COR-L47 (cell line): Measurements from ENCODE around the gene ANTXR2.

Experiments used
- DNase-seq: peaks from one replicate; lab custom pipeline; 2025; lab: John Stamatoyannopoulos, UW

The ANTXR2 gene

DNA sequence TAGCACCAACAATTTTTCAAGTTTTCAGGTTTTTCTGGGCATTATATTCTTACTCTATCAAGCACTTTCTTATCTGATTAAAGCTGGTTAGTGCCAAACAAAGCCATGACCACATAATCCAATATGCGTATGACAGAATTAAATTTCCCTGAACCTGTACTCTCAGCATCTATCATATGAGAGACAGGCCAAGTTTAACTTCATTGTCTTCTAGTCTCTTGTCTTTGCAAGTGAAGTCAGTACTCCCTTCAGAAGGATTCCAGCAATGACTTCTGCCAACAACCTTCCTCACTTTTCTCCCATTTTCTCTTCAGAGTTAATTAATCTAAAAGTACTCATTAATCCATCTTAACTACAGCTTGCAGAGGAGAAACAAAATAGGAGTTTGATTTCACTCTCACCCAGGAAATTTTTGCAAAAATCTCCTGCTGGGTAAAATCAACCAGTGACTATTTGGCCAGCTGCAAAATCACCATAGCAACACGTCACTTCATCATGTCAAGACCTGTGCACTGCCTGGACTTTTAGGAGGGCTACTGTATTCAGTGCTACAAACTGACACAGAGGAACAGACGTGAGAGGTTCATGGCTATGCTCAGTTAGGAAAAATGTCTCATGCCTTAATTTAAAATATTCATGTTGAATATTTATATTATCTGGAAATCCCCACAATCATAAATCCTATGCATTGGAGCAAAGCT, 208.4 kb downstream of the ANTXR2 start:
- peak; percentile 87 for DNase-seq

DNA sequence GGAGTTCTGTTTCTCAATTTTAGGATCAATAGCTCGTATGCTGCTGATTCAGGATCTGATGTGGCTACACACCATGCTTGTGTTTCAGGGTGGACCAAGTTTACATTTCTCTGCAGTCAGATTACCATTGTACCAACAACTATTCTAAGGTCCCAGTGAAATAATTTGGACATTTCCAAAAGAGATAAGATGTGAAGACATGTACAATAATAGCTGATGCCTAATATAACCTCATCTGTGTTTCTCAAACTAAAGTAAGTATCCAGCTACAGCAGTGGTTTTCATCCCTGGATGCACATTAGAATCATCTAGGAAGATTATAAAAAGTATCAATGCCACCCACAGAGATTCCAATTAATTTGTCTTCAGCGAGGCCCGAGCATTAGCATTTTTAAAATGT, 209.7 kb downstream of the ANTXR2 start:
- no peak for DNase-seq

DNA sequence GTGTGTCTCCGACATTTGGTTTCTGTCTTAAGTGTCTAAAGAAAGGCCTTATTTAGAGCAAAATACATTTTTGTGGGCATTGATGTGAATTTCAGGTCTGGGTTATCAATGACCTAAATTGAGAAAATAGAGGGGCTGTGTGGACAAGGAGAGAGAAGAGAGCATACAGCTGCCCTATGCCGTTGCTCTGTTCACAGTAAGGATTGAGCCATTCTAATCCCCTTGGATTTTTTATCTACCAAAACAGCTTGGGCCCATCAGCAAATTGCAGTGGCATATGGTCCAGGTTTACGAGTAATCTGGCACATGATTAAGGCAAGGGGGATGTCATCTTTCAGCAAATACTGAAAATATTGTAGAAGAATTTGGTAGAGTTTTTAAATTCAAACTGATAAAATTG, 210.2 kb downstream of the ANTXR2 start:
- no peak for DNase-seq

DNA sequence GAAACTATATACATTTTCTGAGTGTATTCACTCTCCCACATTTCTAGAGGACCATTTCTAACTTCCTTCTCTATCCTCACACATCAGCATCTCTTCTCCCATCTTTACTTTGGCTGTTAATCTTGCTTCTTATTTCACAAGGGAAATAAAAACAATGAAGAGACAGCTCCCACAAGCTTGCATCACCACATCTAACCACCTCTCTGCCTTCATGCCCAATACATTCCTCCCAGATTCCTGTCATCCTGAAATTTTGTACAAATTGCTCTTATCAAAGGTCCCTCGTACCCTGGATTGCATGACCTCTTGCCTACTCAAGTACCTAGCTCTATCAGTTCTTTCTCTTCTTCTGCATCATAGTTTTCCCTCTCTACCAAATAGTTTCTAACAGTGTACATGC, 215.2 kb downstream of the ANTXR2 start:
- no peak for DNase-seq

DNA sequence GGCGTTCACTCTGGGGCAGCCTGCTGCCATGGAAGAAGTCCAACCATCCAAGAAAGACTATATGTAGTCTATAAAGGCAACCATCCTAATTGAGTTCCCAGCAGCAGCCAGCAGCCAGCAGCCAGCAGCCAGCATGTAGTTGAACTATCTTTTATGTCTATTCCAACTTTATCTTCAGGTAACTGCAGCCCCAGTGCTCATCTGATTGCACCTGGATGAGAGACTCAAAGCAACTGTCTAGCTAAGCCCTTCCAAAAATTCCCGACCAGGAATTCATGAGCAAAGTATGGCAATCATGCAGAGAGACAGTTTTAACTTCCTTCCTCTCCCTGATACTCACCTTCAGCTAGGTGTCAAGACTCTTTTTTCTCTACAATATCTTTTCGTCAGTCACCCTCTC, 216.8 kb downstream of the ANTXR2 start:
- DNase-seq, result no peak

DNA sequence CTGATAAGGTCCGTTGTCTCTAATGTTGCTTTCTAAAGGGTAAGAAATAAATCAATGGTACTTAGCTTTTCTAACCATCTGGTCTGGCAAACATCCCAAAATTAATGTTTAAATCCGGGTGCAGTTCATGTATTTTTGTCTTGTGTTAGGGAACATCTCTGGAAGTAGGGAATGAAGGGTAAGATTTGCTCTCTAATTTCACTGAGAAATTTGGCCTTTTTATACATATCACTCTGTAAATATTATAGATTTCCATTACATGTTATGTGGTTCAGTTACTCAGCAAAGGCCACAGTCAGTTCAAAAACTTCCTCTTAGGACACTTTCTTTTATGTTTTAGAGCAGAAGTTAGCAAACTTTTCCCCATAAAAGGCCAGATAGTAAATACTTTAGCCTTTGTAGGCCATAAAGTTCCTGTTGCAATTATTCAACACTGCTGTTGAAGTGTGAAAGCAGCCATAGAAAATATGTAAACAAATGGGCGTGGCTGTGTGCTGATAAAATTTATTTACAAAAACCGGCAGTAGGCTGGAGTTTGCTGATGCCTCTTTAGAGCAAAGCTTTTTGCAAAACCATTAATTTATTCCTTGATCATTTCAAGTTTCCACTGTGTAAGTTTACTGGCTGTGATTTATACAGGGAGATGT, 218.1 kb downstream of the ANTXR2 start:
- DNase-seq, result no peak

DNA sequence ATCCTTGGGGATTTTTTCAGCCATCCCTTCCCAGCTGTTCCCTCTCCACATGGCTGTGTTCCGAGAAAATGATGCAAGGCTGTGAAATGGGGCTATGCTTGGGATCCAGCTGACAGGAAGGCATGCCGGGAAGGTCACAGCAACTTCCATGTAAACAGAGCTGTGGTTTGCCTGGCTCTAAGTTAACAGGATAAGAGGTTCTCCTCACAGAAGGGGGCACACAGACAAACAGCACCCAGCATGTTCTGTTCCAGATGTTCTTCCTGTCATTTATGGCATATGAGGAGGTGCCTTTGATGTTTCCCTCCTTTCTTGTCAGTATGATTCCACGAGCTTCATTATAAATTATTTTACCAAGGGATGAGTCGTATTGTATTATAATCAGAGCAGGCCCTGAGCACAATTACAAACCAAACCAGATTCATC, 220.7 kb downstream of the ANTXR2 start:
- DNase-seq, result no peak

DNA sequence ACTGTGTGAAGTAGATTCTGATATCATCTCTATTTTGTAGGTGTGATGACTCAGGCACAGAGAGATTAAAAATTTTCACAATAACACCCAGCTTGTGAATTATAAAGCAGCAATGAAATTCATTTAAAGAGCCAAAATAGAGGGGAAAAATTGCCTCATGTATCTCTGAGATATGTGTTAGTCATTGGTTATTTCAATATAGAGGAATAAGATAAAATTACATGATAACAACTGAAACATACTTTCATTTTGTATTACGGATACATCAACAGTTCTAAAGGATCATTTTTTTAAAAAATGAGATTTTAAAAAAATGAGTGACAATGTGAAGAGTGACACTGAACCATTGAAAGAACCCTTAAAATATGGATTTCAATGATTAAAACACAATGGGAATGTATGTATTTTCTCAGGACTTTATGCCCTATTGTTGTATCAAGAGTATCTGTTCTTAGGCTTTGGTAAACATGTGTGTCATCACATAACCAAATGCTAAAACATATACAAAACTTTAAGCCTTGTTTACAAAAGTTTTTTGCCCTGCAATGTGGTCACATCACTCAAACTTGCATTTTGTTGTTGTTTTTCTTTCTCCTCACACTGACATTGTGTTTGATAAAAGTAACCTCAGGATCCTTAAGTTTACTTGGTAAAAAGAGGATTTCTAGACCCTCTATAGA, 221.3 kb downstream of the ANTXR2 start:
- DNase-seq, result no peak
